Activated naive CD8-positive, alpha-beta T cell treated with anti-CD3 and anti-CD28 coated beads, Interleukin-2, amount 10 ng/mL, durations not matched to agents 7 days and 5 days (primary cell): Measurements from ENCODE around the gene TNFRSF1A. TPM values are rescaled to one million over a fixed set of nuclear protein-coding genes. Genes with fewer than 3 reads are reported as not detected.

ENCODE experiments used
- ATAC-seq: fragments of 150-1000 bp; cut with Tn5 transposase; one replicate; pipeline ENCODE4 v1.10.0; 2021; ENCODE audit warnings: low read depth, moderate library complexity
- POLR2A ChIA-PET: fragments of 350-600 bp; sonication (Branson Sonifier 250); formaldehyde crosslinking; loops from one replicate; lab custom pipeline; 2021; ENCODE audit warnings: antibody characterized with exemption; lab: Charles Lee
- DNase-seq: peaks from one replicate; pipeline ENCODE4 v3.0.0; 2021
- H3K27ac Mint-ChIP-seq: one replicate; pipeline ENCODE4 v1.8.0; 2022; ENCODE audit warnings: mild to moderate bottlenecking, mixed read lengths
- H3K27me3 Mint-ChIP-seq: one replicate; pipeline ENCODE4 v1.8.0; 2022; ENCODE audit warnings: mild to moderate bottlenecking, moderate library complexity, mixed read lengths
- H3K36me3 Mint-ChIP-seq: one replicate; pipeline ENCODE4 v1.8.0; 2021; ENCODE audit warnings: mild to moderate bottlenecking, mixed read lengths
- H3K4me1 Mint-ChIP-seq: one replicate; pipeline ENCODE4 v1.8.0; 2021; ENCODE audit warnings: mixed read lengths
- H3K4me3 Mint-ChIP-seq: one replicate; pipeline ENCODE4 v1.8.0; 2022; ENCODE audit warnings: mild to moderate bottlenecking, moderate library complexity, mixed read lengths
- H3K9me3 Mint-ChIP-seq: one replicate; pipeline ENCODE4 v1.8.0; 2021; ENCODE audit warnings: mixed read lengths
- total RNA-seq, 2 experiments: library from RNA; stranded (reverse); gene quantifications; one replicate each; pipeline ENCODE4 v1.2.3, GENCODE V29; 2021

The TNFRSF1A gene
- total RNA-seq, 2 experiments from 2014 or later, result 82.9 to 87.1 TPM

GRCh38 chr12:6370576-6370935 is 28.7 kb upstream of the TNFRSF1A start:
- Mint-ChIP-seq H3K9me3 (no peaks in the 10 kb centered on the region), H3K4me1 (peaks cover 40% of the 10 kb centered on the region), H3K27ac (peak overlapping the region; percentile 65), H3K4me3 (no peak overlapping the region), H3K36me3 (no peaks in the 10 kb centered on the region), H3K27me3 (no peaks in the 10 kb centered on the region)
- DNase-seq (no peak), ATAC-seq (no peak)
- POLR2A ChIA-PET, result interaction anchor here (11.0 kb wide), 1 partner anchor 33 kb away, joined by 122 read pairs; the partner anchor contains the start of gene TNFRSF1A

- Mint-ChIP-seq H3K27ac (peak overlapping the region; percentile 65), H3K27me3 (no peaks in the 10 kb centered on the region), H3K9me3 (no peaks in the 10 kb centered on the region), H3K36me3 (no peaks in the 10 kb centered on the region), H3K4me1 (peaks cover 38% of the 10 kb centered on the region), H3K4me3 (no peak overlapping the region)
- no peak for ATAC-seq
- POLR2A ChIA-PET, result interaction anchor here (0.7 to 11.0 kb wide), 2 partner anchors 33 to 49 kb away, joined by 3 to 122 read pairs; partner anchors contain the start of gene TNFRSF1A
- DNase-seq, result no peak
Measured at GRCh38 chr12:6369916-6370575, 28.2 kb upstream of the TNFRSF1A start.

GRCh38 chr12:6368906-6369525 is 27.1 kb upstream of the TNFRSF1A start:
- no peak for DNase-seq
- Mint-ChIP-seq H3K9me3 (no peaks in the 10 kb centered on the region), H3K4me1 (peaks cover 40% of the 10 kb centered on the region), H3K27me3 (no peaks in the 10 kb centered on the region), H3K4me3 (no peak overlapping the region), H3K27ac (peak overlapping the region; percentile 72), H3K36me3 (no peaks in the 10 kb centered on the region)
- no peak for ATAC-seq
- POLR2A ChIA-PET, result interaction anchor here (0.9 to 11.0 kb wide), 3 partner anchors 8 to 42 kb away, joined by 3 to 122 read pairs (median 6); partner anchors contain the start of gene TNFRSF1A

GRCh38 chr12:6367969-6368892 is 26.4 kb upstream of the TNFRSF1A start:
- POLR2A ChIA-PET, result interaction anchor here (0.9 to 11.0 kb wide), 5 partner anchors 9 to 45 kb away, joined by 3 to 122 read pairs (median 6); partner anchors contain the start of gene TNFRSF1A
- H3K9me3 Mint-ChIP-seq, result no peaks in the 10 kb centered on the region
- H3K4me1 Mint-ChIP-seq, result peaks cover 40% of the 10 kb centered on the region
- H3K27me3 Mint-ChIP-seq, result no peaks in the 10 kb centered on the region
- peak; percentile 31 for ATAC-seq
- DNase-seq, result no peak
- H3K36me3 Mint-ChIP-seq, result no peaks in the 10 kb centered on the region
- peak overlapping the region; percentile 25 for H3K4me3 Mint-ChIP-seq
- H3K27ac Mint-ChIP-seq, result peak overlapping the region; percentile 74

GRCh38 chr12:6367065-6367968 is 25.4 kb upstream of the TNFRSF1A start:
- H3K4me3 Mint-ChIP-seq, result peak overlapping the region; percentile 25
- H3K27me3 Mint-ChIP-seq, result no peaks in the 10 kb centered on the region
- H3K27ac Mint-ChIP-seq, result peak overlapping the region; percentile 74
- DNase-seq (no peak), ATAC-seq (peak; percentile 65)
- no peaks in the 10 kb centered on the region for H3K9me3 Mint-ChIP-seq
- POLR2A ChIA-PET, result interaction anchor here (0.7 to 11.0 kb wide), 6 partner anchors 22 to 1409 kb away, joined by 3 to 122 read pairs (median 5); partner anchors contain the start of genes TAPBPL and TNFRSF1A
- peaks cover 32% of the 10 kb centered on the region for H3K4me1 Mint-ChIP-seq
- H3K36me3 Mint-ChIP-seq, result no peaks in the 10 kb centered on the region

GRCh38 chr12:6364044-6364374 is 22.1 kb upstream of the TNFRSF1A start:
- H3K27me3 Mint-ChIP-seq, result no peaks in the 10 kb centered on the region
- POLR2A ChIA-PET, result interaction anchor here (1.0 to 11.0 kb wide), 11 partner anchors 8 to 204 kb away, joined by 3 to 122 read pairs (median 5); partner anchors contain the start of genes GAPDH, NOP2, TAPBPL and TNFRSF1A
- H3K36me3 Mint-ChIP-seq, result no peaks in the 10 kb centered on the region
- DNase-seq (no peak), ATAC-seq (peak; percentile 3)
- H3K27ac Mint-ChIP-seq, result peak overlapping the region; percentile 79
- peaks cover 37% of the 10 kb centered on the region for H3K4me1 Mint-ChIP-seq
- no peaks in the 10 kb centered on the region for H3K9me3 Mint-ChIP-seq
- peak overlapping the region; percentile 84 for H3K4me3 Mint-ChIP-seq

GRCh38 chr12:6363330-6364043 is 21.6 kb upstream of the TNFRSF1A start:
- peak overlapping the region; percentile 84 for H3K4me3 Mint-ChIP-seq

GRCh38 chr12:6363010-6363329 is 21.1 kb upstream of the TNFRSF1A start:
- ATAC-seq (no peak), DNase-seq (no peak)
- Mint-ChIP-seq H3K9me3 (no peaks in the 10 kb centered on the region), H3K27me3 (no peaks in the 10 kb centered on the region), H3K4me1 (peaks cover 27% of the 10 kb centered on the region), H3K36me3 (no peaks in the 10 kb centered on the region), H3K27ac (no peak overlapping the region), H3K4me3 (peak overlapping the region; percentile 84)
- POLR2A ChIA-PET, result interaction anchor here (1.0 to 11.0 kb wide), 12 partner anchors 9 to 205 kb away, joined by 3 to 122 read pairs (median 4); partner anchors contain the start of genes GAPDH, NOP2, TAPBPL and TNFRSF1A

More at GRCh38 chr12:6363330-6364043, 21.6 kb upstream of the TNFRSF1A start:
- Mint-ChIP-seq H3K9me3 (no peaks in the 10 kb centered on the region), H3K27ac (peak overlapping the region; percentile 79), H3K36me3 (no peaks in the 10 kb centered on the region), H3K4me1 (peaks cover 31% of the 10 kb centered on the region), H3K27me3 (no peaks in the 10 kb centered on the region)
- DNase-seq (peak; percentile 78), ATAC-seq (peak; percentile 75)
- POLR2A ChIA-PET, result interaction anchor here (1.0 to 11.0 kb wide), 12 partner anchors 8 to 205 kb away, joined by 3 to 122 read pairs (median 5); partner anchors contain the start of genes GAPDH, NOP2, TAPBPL and TNFRSF1A

- DNase-seq (no peak), ATAC-seq (no peak)
- POLR2A ChIA-PET, result interaction anchor here (1.4 to 11.0 kb wide), 8 partner anchors 10 to 172 kb away, joined by 3 to 122 read pairs (median 5); partner anchors contain the start of genes GAPDH, TAPBPL, TNFRSF1A and VAMP1
- Mint-ChIP-seq H3K36me3 (no peaks in the 10 kb centered on the region), H3K4me1 (peaks cover 23% of the 10 kb centered on the region), H3K9me3 (no peaks in the 10 kb centered on the region), H3K27me3 (no peaks in the 10 kb centered on the region), H3K27ac (no peak overlapping the region), H3K4me3 (no peak overlapping the region)
Measured at GRCh38 chr12:6362403-6362802, 20.5 kb upstream of the TNFRSF1A start.

GRCh38 chr12:6361834-6362233 is 20.0 kb upstream of the TNFRSF1A start:
- POLR2A ChIA-PET, result interaction anchor here (1.6 to 3.5 kb wide), 3 partner anchors 17 to 172 kb away, joined by 4 to 41 read pairs (median 5); partner anchors contain the start of genes GAPDH and VAMP1
- Mint-ChIP-seq H3K4me3 (peak overlapping the region; percentile 6), H3K27ac (peak overlapping the region; percentile 73), H3K4me1 (peaks cover 20% of the 10 kb centered on the region), H3K27me3 (peaks cover under 1% of the 10 kb centered on the region), H3K36me3 (no peaks in the 10 kb centered on the region), H3K9me3 (no peaks in the 10 kb centered on the region)
- ATAC-seq, result no peak
- no peak for DNase-seq
